ENCODE results near the gene PROCA1. TPM values are rescaled to one million over a fixed set of nuclear protein-coding genes. Genes with fewer than 3 reads are reported as not detected.

PROCA1 gene
- total RNA-seq, 2 experiments from 2014 or later = 4.5 to 4.6 TPM

- Histone ChIP-seq H3K4me3 (ENCODE audit: low read depth, low read length, poor library complexity, severe bottlenecking) (no peak overlapping the region), H4K20me1 (ENCODE audit: insufficient read depth, low read length) (no peaks in the 10 kb centered on the region), H3K27ac (ENCODE audit: low read depth, low read length, poor library complexity, severe bottlenecking) (no peak overlapping the region), H3K4me2 (ENCODE audit: low read length) (no peak overlapping the region; the same call in 1 of the 2 replicates), H3K9me3 (ENCODE audit: low read length) (no peaks in the 10 kb centered on the region), H2AFZ (ENCODE audit: low read length) (no peak overlapping the region), H3K79me2 (ENCODE audit: insufficient read depth, low read depth, low read length) (no peaks in the 10 kb centered on the region), H3K36me3 (ENCODE audit: insufficient read depth, low read length) (no peaks in the 10 kb centered on the region), H3K9me2 (ENCODE audit: insufficient read depth, low read length) (no peaks in the 10 kb centered on the region), H3K4me1 (ENCODE audit: insufficient read depth, low read length, poor library complexity, severe bottlenecking) (peaks cover 27% of the 10 kb centered on the region)
- ChIA-PET CTCF (ENCODE audit: unreplicated experiment) (no interaction called here), POLR2A (interaction anchor here (0.9 kb wide), 1 partner anchor 15 kb away, joined by 3 read pairs; no protein-coding TSS in a partner anchor)
- no TSS peak for BruUV-seq (replicated peaks)
- intact Hi-C loops (cut with micrococcal nuclease; ENCODE audit: unreplicated experiment) = no loop called here
- no peak for DNase-seq (ENCODE audit: low spot score)
- TF ChIP-seq EZH2phosphoT487 (IDR thresholded peaks at IDR 0.05; ENCODE audit: borderline replicate concordance, low read depth, low read length) (no peak), CTCF (conservative IDR thresholded peaks at IDR 0.05; ENCODE audit: low read length) (no peak)
Measured at GRCh38 chr17:28712705-28713415, 1.2 kb upstream of the PROCA1 start.

- Histone ChIP-seq H3K36me3 (ENCODE audit: insufficient read depth, low read length) (no peaks in the 10 kb centered on the region), H2AFZ (ENCODE audit: low read length) (peak overlapping the region; percentile 75; the same call in 1 of the 2 replicates), H3K4me3 (ENCODE audit: low read depth, low read length, poor library complexity, severe bottlenecking) (peak overlapping the region; percentile 68), H3K9me3 (ENCODE audit: low read length) (no peaks in the 10 kb centered on the region), H4K20me1 (ENCODE audit: insufficient read depth, low read length) (no peaks in the 10 kb centered on the region), H3K9me2 (ENCODE audit: insufficient read depth, low read length) (no peaks in the 10 kb centered on the region), H3K4me1 (ENCODE audit: insufficient read depth, low read length, poor library complexity, severe bottlenecking) (peaks cover 27% of the 10 kb centered on the region), H3K27ac (ENCODE audit: low read depth, low read length, poor library complexity, severe bottlenecking) (no peak overlapping the region), H3K79me2 (ENCODE audit: insufficient read depth, low read depth, low read length) (no peaks in the 10 kb centered on the region), H3K4me2 (ENCODE audit: low read length) (peak overlapping the region; percentile 79)
- CTCF ChIA-PET (ENCODE audit: unreplicated experiment) = no interaction called here
- BruUV-seq (replicated peaks) = no TSS peak
- DNase-seq (ENCODE audit: low spot score) = peak; percentile 27
- TF ChIP-seq EZH2phosphoT487 (IDR thresholded peaks at IDR 0.05; ENCODE audit: borderline replicate concordance, low read depth, low read length) = no peak
- peak; percentile 31; the same call in 1 of the 2 replicates for TF ChIP-seq CTCF (conservative IDR thresholded peaks at IDR 0.05; ENCODE audit: low read length)
- intact Hi-C loops (cut with micrococcal nuclease; ENCODE audit: unreplicated experiment) = no loop called here
- POLR2A ChIA-PET = interaction anchor here (0.7 to 1.4 kb wide), 5 partner anchors 15 to 141 kb away, joined by 3 to 11 read pairs (median 3); partner anchors contain the start of genes PIGS, SDF2 and SUPT6H
Measured at GRCh38 chr17:28712032-28712704, 480 bp upstream of the PROCA1 start.

Measured in OCI-LY7 (cell line).